Progenitor cell of endocrine pancreas (in vitro differentiated cells): ENCODE data around the gene CHSY3. TPM values are rescaled to one million over a fixed set of nuclear protein-coding genes. Genes with fewer than 3 reads are reported as not detected.

Experiments
- DNase-seq: peaks from one replicate; pipeline ENCODE4 v3.0.0; 2021; ENCODE audit warnings: low spot score; ENCODE audit not compliant: unreplicated experiment
- H3K27ac Mint-ChIP-seq: 2 replicates; pipeline ENCODE4 v1.8.0; 2021; ENCODE audit warnings: mild to moderate bottlenecking, moderate library complexity, mixed read lengths
- H3K27me3 Mint-ChIP-seq: 2 replicates; pipeline ENCODE4 v1.8.0; 2021; ENCODE audit warnings: mixed read lengths
- H3K36me3 Mint-ChIP-seq: 2 replicates; pipeline ENCODE4 v1.8.0; 2022; ENCODE audit warnings: mixed read lengths; ENCODE audit not compliant: insufficient read depth
- H3K4me1 Mint-ChIP-seq: 2 replicates; pipeline ENCODE4 v1.8.0; 2021; ENCODE audit warnings: low read depth, mixed read lengths
- H3K4me3 Mint-ChIP-seq: 2 replicates; pipeline ENCODE4 v1.8.0; 2021; ENCODE audit warnings: low read depth, mild to moderate bottlenecking, moderate library complexity, mixed read lengths
- H3K9me3 Mint-ChIP-seq: 2 replicates; pipeline ENCODE4 v1.8.0; 2021; ENCODE audit warnings: low read depth, mixed read lengths
- CTCF ChIP-seq: fragments of 200-600 bp; sonication (generic); IDR thresholded peaks from one replicate; pipeline ENCODE4 v1.5.0; 2021; ENCODE audit warnings: antibody characterized with exemption, mild to moderate bottlenecking; ENCODE audit not compliant: unreplicated experiment
- total RNA-seq: library from RNA; stranded (reverse); gene quantifications from 2 replicates; pipeline ENCODE4 v1.2.1, GENCODE V29; 2021

Gene CHSY3
- total RNA-seq, 1 donor from 2014 or later: 0.84 TPM

- Mint-ChIP-seq H3K27ac (no peak overlapping the region), H3K4me3 (no peak overlapping the region), H3K36me3 (no peaks in the 10 kb centered on the region), H3K27me3 (no peaks in the 10 kb centered on the region), H3K4me1 (no peaks in the 10 kb centered on the region), H3K9me3 (peaks cover 6% of the 10 kb centered on the region)
- DNase-seq: no peak
- no peak for TF ChIP-seq CTCF
Measured at GRCh38 chr5:129996896-129997295, 92.6 kb downstream of the CHSY3 start.

- H3K27me3 Mint-ChIP-seq: no peaks in the 10 kb centered on the region
- no peak overlapping the region for H3K4me3 Mint-ChIP-seq
- DNase-seq: no peak
- H3K4me1 Mint-ChIP-seq: no peaks in the 10 kb centered on the region
- H3K9me3 Mint-ChIP-seq: no peaks in the 10 kb centered on the region
- no peak for TF ChIP-seq CTCF
- H3K27ac Mint-ChIP-seq: no peak overlapping the region
- H3K36me3 Mint-ChIP-seq: no peaks in the 10 kb centered on the region
Measured at GRCh38 chr5:130000460-130000859, 96.2 kb downstream of the CHSY3 start.

GRCh38 chr5:130002183-130002582, 97.9 kb downstream of the CHSY3 start:
- no peaks in the 10 kb centered on the region for H3K36me3 Mint-ChIP-seq
- H3K9me3 Mint-ChIP-seq: no peaks in the 10 kb centered on the region
- no peak for DNase-seq
- TF ChIP-seq CTCF: no peak
- no peaks in the 10 kb centered on the region for H3K4me1 Mint-ChIP-seq
- H3K27ac Mint-ChIP-seq: no peak overlapping the region
- no peaks in the 10 kb centered on the region for H3K27me3 Mint-ChIP-seq
- no peak overlapping the region for H3K4me3 Mint-ChIP-seq

GRCh38 chr5:130002876-130003275, 98.6 kb downstream of the CHSY3 start:
- no peak overlapping the region for H3K27ac Mint-ChIP-seq
- H3K27me3 Mint-ChIP-seq: no peaks in the 10 kb centered on the region
- no peak overlapping the region for H3K4me3 Mint-ChIP-seq
- no peaks in the 10 kb centered on the region for H3K4me1 Mint-ChIP-seq
- TF ChIP-seq CTCF: no peak
- no peaks in the 10 kb centered on the region for H3K36me3 Mint-ChIP-seq
- DNase-seq: no peak
- H3K9me3 Mint-ChIP-seq: no peaks in the 10 kb centered on the region

- Mint-ChIP-seq H3K9me3 (peaks cover 40% of the 10 kb centered on the region), H3K36me3 (peaks cover 7% of the 10 kb centered on the region), H3K27me3 (no peaks in the 10 kb centered on the region), H3K4me3 (no peak overlapping the region), H3K27ac (no peak overlapping the region), H3K4me1 (peaks cover 14% of the 10 kb centered on the region)
- no peak for DNase-seq
- TF ChIP-seq CTCF: no peak
Measured at GRCh38 chr5:130011986-130012385, 107.7 kb downstream of the CHSY3 start.

GRCh38 chr5:130017173-130017572, 112.9 kb downstream of the CHSY3 start:
- Mint-ChIP-seq H3K4me3 (no peak overlapping the region), H3K9me3 (peaks cover 8% of the 10 kb centered on the region), H3K27ac (no peak overlapping the region), H3K4me1 (peaks cover 2% of the 10 kb centered on the region), H3K36me3 (no peaks in the 10 kb centered on the region), H3K27me3 (no peaks in the 10 kb centered on the region)
- no peak for TF ChIP-seq CTCF
- DNase-seq: no peak
